OCI-LY1 (cell line): ENCODE measurements around the gene CMIP.

Experiments
- H2AFZ ChIP-seq: fragments of 200-600 bp; sonication (generic), shearing (Covaris generic); 2 replicates; pipeline ENCODE4 v1.6.0; 2014; ENCODE audit warnings: antibody characterized with exemption, mild to moderate bottlenecking, low read length
- H3F3A ChIP-seq: fragments of 200-600 bp; sonication (generic), shearing (Covaris generic); 2 replicates; pipeline ENCODE4 v1.6.0; 2014; ENCODE audit warnings: mild to moderate bottlenecking, antibody characterized with exemption, low read length, moderate library complexity; ENCODE audit not compliant: insufficient read depth
- H3K27ac ChIP-seq: fragments of 200-600 bp; sonication (generic); 2 replicates; pipeline ENCODE4 v1.5.1; 2014; ENCODE audit warnings: low read length, mixed run types, mild to moderate bottlenecking, low read depth; ENCODE audit not compliant: poor library complexity, severe bottlenecking
- H3K27me3 ChIP-seq: fragments of 200-600 bp; sonication (generic); 2 replicates; pipeline ENCODE4 v1.6.0; 2014; ENCODE audit warnings: antibody characterized with exemption, mild to moderate bottlenecking, low read length, moderate library complexity; ENCODE audit not compliant: insufficient read depth
- H3K36me3 ChIP-seq: fragments of 200-600 bp; sonication (generic); 2 replicates; pipeline ENCODE4 v1.6.1; 2014; ENCODE audit warnings: mild to moderate bottlenecking, antibody characterized with exemption, low read length, moderate library complexity, mixed read lengths; ENCODE audit not compliant: insufficient read depth
- H3K4me1 ChIP-seq: fragments of 200-600 bp; sonication (generic); 2 replicates; pipeline ENCODE4 v1.5.1; 2014; ENCODE audit warnings: mild to moderate bottlenecking, low read length, moderate library complexity; ENCODE audit not compliant: insufficient read depth, severe bottlenecking
- H3K4me2 ChIP-seq: fragments of 200-600 bp; sonication (generic), shearing (Covaris generic); 2 replicates; pipeline ENCODE4 v1.6.1; 2014; ENCODE audit warnings: low read length
- H3K4me3 ChIP-seq: fragments of 200-600 bp; sonication (generic); 2 replicates; pipeline ENCODE4 v1.5.1; 2014; ENCODE audit warnings: low read length, low read depth, mild to moderate bottlenecking, mixed read lengths; ENCODE audit not compliant: poor library complexity, severe bottlenecking
- H3K79me2 ChIP-seq: fragments of 200-600 bp; shearing (Covaris generic); 2 replicates; pipeline ENCODE4 v1.6.1; 2016; ENCODE audit warnings: mixed run types, low read length, mixed read lengths; ENCODE audit not compliant: insufficient read depth
- H3K9ac ChIP-seq: fragments of 200-600 bp; sonication (generic), shearing (Covaris generic); 2 replicates; pipeline ENCODE4 v1.6.1; 2014; ENCODE audit warnings: mild to moderate bottlenecking, low read length, mixed read lengths
- H3K9me2 ChIP-seq: fragments of 200-600 bp; sonication (generic), shearing (Covaris generic); 2 replicates; pipeline ENCODE4 v1.6.1; 2014; ENCODE audit warnings: low read depth, mild to moderate bottlenecking, low read length, mixed read lengths
- H3K9me3 ChIP-seq: fragments of 200-600 bp; shearing (Covaris generic); 2 replicates; pipeline ENCODE4 v1.6.1; 2014; ENCODE audit warnings: low read length, mixed read lengths
- H4K20me1 ChIP-seq: fragments of 200-600 bp; sonication (generic), shearing (Covaris generic); 2 replicates; pipeline ENCODE4 v1.6.0; 2016; ENCODE audit warnings: mild to moderate bottlenecking, low read length; ENCODE audit not compliant: insufficient read depth
- CTCF ChIP-seq: fragments of 200-600 bp; sonication (generic), shearing (Covaris generic); IDR thresholded peaks from 2 replicates; pipeline ENCODE4 v1.5.1; 2017; ENCODE audit warnings: mild to moderate bottlenecking, antibody characterized with exemption, low read length, moderate library complexity, mixed read lengths
- EZH2 ChIP-seq: fragments of 200-600 bp; sonication (generic), shearing (Covaris generic); IDR thresholded peaks from 2 replicates; pipeline ENCODE4 v1.8.0; 2017; ENCODE audit warnings: borderline replicate concordance, mixed run types, mild to moderate bottlenecking, antibody characterized with exemption, low read length, moderate library complexity, mixed read lengths

The CMIP gene

GRCh38 chr16:81482329-81483063 lies 37.9 kb downstream of the CMIP start:
- Histone ChIP-seq H3K4me2 (0 out of 2 replicates have a peak overlapping the region, but pooled peaks have one; percentile 66), H2AFZ (no peak overlapping the region), H3K9me2 (no peaks in the 10 kb centered on the region), H3K9ac (peak overlapping the region; percentile 27; the same call in 1 of the 2 replicates), H3K79me2 (peaks cover 8% of the 10 kb centered on the region; the same call in 1 of the 2 replicates), H3K9me3 (no peaks in the 10 kb centered on the region), H3K4me3 (no peak overlapping the region), H3K36me3 (no peaks in the 10 kb centered on the region), H3K27me3 (no peaks in the 10 kb centered on the region), H3K4me1 (peaks cover 48% of the 10 kb centered on the region), H4K20me1 (no peaks in the 10 kb centered on the region), H3F3A (no peaks in the 10 kb centered on the region), H3K27ac (peak overlapping the region; percentile 97)
- TF ChIP-seq CTCF, result no peak
- TF ChIP-seq EZH2, result no peak

GRCh38 chr16:81483064-81483969 lies 38.7 kb downstream of the CMIP start:
- H2AFZ ChIP-seq, result no peak overlapping the region
- H3K4me2 ChIP-seq, result no peak overlapping the region
- no peak overlapping the region for H3K4me3 ChIP-seq
- H3K27me3 ChIP-seq, result no peaks in the 10 kb centered on the region
- H3K9me3 ChIP-seq, result no peaks in the 10 kb centered on the region
- no peak for TF ChIP-seq EZH2
- no peak for TF ChIP-seq CTCF
- no peaks in the 10 kb centered on the region for H3K36me3 ChIP-seq
- no peaks in the 10 kb centered on the region for H4K20me1 ChIP-seq
- no peak overlapping the region for H3K9ac ChIP-seq
- peaks cover 44% of the 10 kb centered on the region for H3K4me1 ChIP-seq
- H3K27ac ChIP-seq, result peak overlapping the region; percentile 97
- H3F3A ChIP-seq, result no peaks in the 10 kb centered on the region
- no peaks in the 10 kb centered on the region for H3K9me2 ChIP-seq
- H3K79me2 ChIP-seq, result peaks cover 11% of the 10 kb centered on the region; the same call in 1 of the 2 replicates

- H3K9ac ChIP-seq, result no peak overlapping the region
- H3K9me3 ChIP-seq, result no peaks in the 10 kb centered on the region
- no peak overlapping the region for H3K4me2 ChIP-seq
- no peaks in the 10 kb centered on the region for H3F3A ChIP-seq
- peak overlapping the region; percentile 97 for H3K27ac ChIP-seq
- no peaks in the 10 kb centered on the region for H3K9me2 ChIP-seq
- peaks cover 12% of the 10 kb centered on the region; the same call in 1 of the 2 replicates for H3K79me2 ChIP-seq
- TF ChIP-seq CTCF (no peak), EZH2 (no peak)
- H3K36me3 ChIP-seq, result no peaks in the 10 kb centered on the region
- no peak overlapping the region for H3K4me3 ChIP-seq
- H2AFZ ChIP-seq, result no peak overlapping the region
- no peaks in the 10 kb centered on the region for H4K20me1 ChIP-seq
- peaks cover 44% of the 10 kb centered on the region for H3K4me1 ChIP-seq
- no peaks in the 10 kb centered on the region for H3K27me3 ChIP-seq
These were observed 39.5 kb downstream of the CMIP start for GRCh38 chr16:81483970-81484595.
